DMS114 treated with DMSO at 0.1 percent for 48 hours (cell line): ENCODE results near the gene CENPX.
"Not testable (repeated sequence)": the region's sequence is repeated elsewhere in the genome, so short reads cannot be mapped to it uniquely, and the experiment has no call there.

ENCODE experiments used
- DNase-seq: peaks from one replicate; lab custom pipeline; 2025; ENCODE audit not compliant: unreplicated experiment; lab: John Stamatoyannopoulos, UW

Gene CENPX

GRCh38 chr17:81983639-81984373 lies 38.9 kb downstream of the CENPX start:
- no peak for DNase-seq

GRCh38 chr17:81983011-81983638 lies 39.6 kb downstream of the CENPX start:
- no peak for DNase-seq

- not testable (repeated sequence) for DNase-seq
Measured at GRCh38 chr17:81981511-81981910, 41.2 kb downstream of the CENPX start.

GRCh38 chr17:81980707-81981343 lies 41.9 kb downstream of the CENPX start:
- no peak for DNase-seq

- DNase-seq, result no peak
Measured at GRCh38 chr17:81980122-81980521, 42.6 kb downstream of the CENPX start.

GRCh38 chr17:81978524-81979298 lies 44.0 kb downstream of the CENPX start:
- no peak for DNase-seq

GRCh38 chr17:81977211-81977808 lies 45.4 kb downstream of the CENPX start, which contains the start of gene ASPSCR1:
Gene ASPSCR1, plus strand, starts transcription at chr17:81977629. Its CDS starts 18 bp downstream, at chr17:81977647.
- DNase-seq, result peak; percentile 54

GRCh38 chr17:81976332-81977210 lies 46.1 kb downstream of the CENPX start:
- DNase-seq, result no peak

GRCh38 chr17:81973432-81973831 lies 49.2 kb downstream of the CENPX start:
- no peak for DNase-seq

- no peak for DNase-seq
Measured at GRCh38 chr17:81968850-81969812, 53.5 kb downstream of the CENPX start.
